GM23338 (cell line): ENCODE results near the gene DCDC1. TPM values are rescaled to one million over a fixed set of nuclear protein-coding genes. Genes with fewer than 3 reads are reported as not detected.

Source experiments
- ATAC-seq: fragments of 200-7000 bp; cut with Tn5 transposase; 3 replicates; pipeline ENCODE4 v1.9.1; 2020
- DNase-seq: peaks from one replicate; pipeline ENCODE4 v3.0.0-alpha.2; 2015; ENCODE audit warnings: low spot score
- H2AFZ ChIP-seq: fragments of 200-600 bp; sonication (generic); 2 replicates; pipeline ENCODE4 v1.8.0; 2016; ENCODE audit warnings: antibody characterized with exemption, mild to moderate bottlenecking, moderate library complexity
- H3F3A ChIP-seq: fragments of 200-600 bp; sonication (generic); replicated peaks from 2 replicates; pipeline ENCODE4 v1.8.0; 2017; ENCODE audit warnings: antibody characterized with exemption, mixed run types, low read depth
- H3K27ac ChIP-seq: fragments of 200-600 bp; sonication (generic); 2 replicates; pipeline ENCODE4 v1.6.1; 2016; ENCODE audit warnings: low read depth
- H3K27me3 ChIP-seq: fragments of 200-600 bp; sonication (generic); 2 replicates; pipeline ENCODE4 v1.8.0; 2016; ENCODE audit warnings: mild to moderate bottlenecking, mixed run types, moderate library complexity; ENCODE audit not compliant: insufficient read depth
- H3K36me3 ChIP-seq: fragments of 200-600 bp; sonication (generic); 2 replicates; pipeline ENCODE4 v1.8.0; 2016; ENCODE audit warnings: mild to moderate bottlenecking; ENCODE audit not compliant: insufficient read depth
- H3K4me1 ChIP-seq: fragments of 200-600 bp; sonication (generic); 2 replicates; pipeline ENCODE4 v1.8.0; 2016; ENCODE audit warnings: mild to moderate bottlenecking, moderate library complexity; ENCODE audit not compliant: insufficient read depth
- H3K4me2 ChIP-seq: fragments of 200-600 bp; sonication (generic); 2 replicates; pipeline ENCODE4 v1.7.1; 2017; ENCODE audit warnings: mixed run types
- H3K4me3 ChIP-seq: fragments of 200-600 bp; sonication (generic); 2 replicates; pipeline ENCODE4 v1.6.1; 2016; ENCODE audit warnings: mixed run types
- H3K79me2 ChIP-seq: fragments of 200-600 bp; sonication (generic); replicated peaks from 2 replicates; pipeline ENCODE4 v1.8.0; 2017; ENCODE audit warnings: mild to moderate bottlenecking; ENCODE audit not compliant: insufficient read depth
- H3K9me2 ChIP-seq: fragments of 200-600 bp; sonication (generic); 2 replicates; pipeline ENCODE4 v1.8.0; 2017; ENCODE audit not compliant: insufficient read depth
- H4K20me1 ChIP-seq: fragments of 200-600 bp; sonication (generic); replicated peaks from 2 replicates; pipeline ENCODE4 v1.8.0; 2017; ENCODE audit warnings: mild to moderate bottlenecking; ENCODE audit not compliant: insufficient read depth
- H3K27ac Mint-ChIP-seq: 2 replicates; pipeline ENCODE4 v1.8.0; 2020; ENCODE audit warnings: inconsistent platforms, mild to moderate bottlenecking, moderate library complexity, mixed read lengths
- H3K27me3 Mint-ChIP-seq: 3 replicates; pipeline ENCODE4 v1.8.0; 2022; ENCODE audit warnings: low read depth, mild to moderate bottlenecking, moderate library complexity, mixed read lengths, inconsistent platforms; ENCODE audit not compliant: insufficient read depth, poor library complexity
- H3K36me3 Mint-ChIP-seq: 3 replicates; pipeline ENCODE4 v1.8.0; 2021; ENCODE audit warnings: low read depth, mild to moderate bottlenecking, inconsistent platforms, moderate library complexity, mixed read lengths
- H3K4me1 Mint-ChIP-seq: 3 replicates; pipeline ENCODE4 v1.8.0; 2020; ENCODE audit warnings: mild to moderate bottlenecking, inconsistent platforms, mixed read lengths
- H3K4me3 Mint-ChIP-seq: 3 replicates; pipeline ENCODE4 v1.8.0; 2021; ENCODE audit warnings: moderate library complexity, mild to moderate bottlenecking, inconsistent platforms, mixed read lengths
- H3K9me3 Mint-ChIP-seq: 3 replicates; pipeline ENCODE4 v1.8.0; 2020; ENCODE audit warnings: moderate library complexity, mild to moderate bottlenecking, inconsistent platforms, mixed read lengths
- CREB1 ChIP-seq: fragments of 250-450 bp; sonication (Bioruptor Pico); IDR thresholded peaks from 2 replicates; pipeline ENCODE4 v1.5.0; 2020; ENCODE audit warnings: low read depth, mild to moderate bottlenecking, moderate library complexity
- CTCF ChIP-seq, 2 experiments: fragments of 200-600 bp in 1 of 2; sonication (generic) in 1 of 2; conservative IDR thresholded peaks; 2 replicates each; pipeline versions ENCODE4 v1.5.1 to v1.6.1; 2016 to 2017; ENCODE audit warnings: antibody characterized with exemption in 2 of 2, low read depth in 2 of 2, mild to moderate bottlenecking in 2 of 2, moderate library complexity in 1 of 2
- EZH2phosphoT487 ChIP-seq: fragments of 200-600 bp; sonication (generic); IDR thresholded peaks from one replicate; pipeline ENCODE4 v1.8.1; 2018; ENCODE audit warnings: antibody characterized with exemption; ENCODE audit not compliant: unreplicated experiment
- POLR2AphosphoS5 ChIP-seq: IDR thresholded peaks from 2 replicates; pipeline ENCODE4 v1.6.1; 2016; ENCODE audit warnings: antibody characterized with exemption, low read depth
- ZNF114 ChIP-seq: fragments of 250-450 bp; sonication (Bioruptor Pico); IDR thresholded peaks from 2 replicates; pipeline ENCODE4 v1.5.0; 2020; ENCODE audit warnings: mild to moderate bottlenecking, moderate library complexity
- ZNF331 ChIP-seq: fragments of 250-450 bp; sonication (Bioruptor Pico); IDR thresholded peaks from 2 replicates; pipeline ENCODE4 v1.5.0; 2020; ENCODE audit warnings: low read depth, mild to moderate bottlenecking, moderate library complexity
- polyA plus RNA-seq: library from polyadenylated mRNA; unstranded; fragments of >200 nt; fragmentation: Nextera tagmentation; extraction: Ambion mirVana; gene quantifications from 2 replicates; pipeline ENCODE4 v1.2.1, GENCODE V29; 2016
- total RNA-seq: library from RNA; depleted of rRNA; stranded (reverse); fragments of >200 nt; shearing (Covaris generic); gene quantifications from 2 replicates; pipeline ENCODE4 v1.2.3, GENCODE V29; 2014
- TF ChIP-seq, protein P1 (sequence below): IDR thresholded peaks from one replicate; pipeline ENCODE4 v1.6.1; 2018; ENCODE audit warnings: antibody characterized with exemption; ENCODE audit not compliant: unreplicated experiment

Gene DCDC1
- total and polyA plus RNA-seq, 2 experiments from 2014 or later, result 0.56 to 0.58 TPM

DNA sequence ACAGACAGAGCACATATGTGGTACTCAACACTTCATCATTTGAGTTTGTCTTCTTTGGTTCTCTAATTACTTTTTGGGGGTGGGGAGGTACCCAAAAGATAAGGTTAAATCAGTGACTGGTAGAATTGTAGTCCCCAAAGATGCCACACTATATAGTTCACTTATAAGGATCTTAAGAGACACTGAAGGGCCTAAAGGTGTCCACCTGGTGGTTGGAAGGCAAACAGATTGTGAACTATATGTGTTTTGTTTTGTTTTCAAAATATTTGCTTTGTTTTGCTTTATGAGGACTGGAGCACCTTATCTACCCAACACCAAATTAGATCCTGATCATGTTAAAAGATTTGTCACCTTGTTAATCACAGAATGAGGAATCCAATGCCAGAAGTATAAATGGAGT lies 136.1 kb downstream of the DCDC1 start:
- peaks cover 3% of the 10 kb centered on the region for H3K27me3 Mint-ChIP-seq
- Histone ChIP-seq H3K27ac (no peak overlapping the region), H3F3A (no peaks in the 10 kb centered on the region), H2AFZ (no peak overlapping the region), H4K20me1 (no peaks in the 10 kb centered on the region), H3K4me3 (no peak overlapping the region), H3K27me3 (no peaks in the 10 kb centered on the region), H3K36me3 (no peaks in the 10 kb centered on the region), H3K4me1 (peaks cover 33% of the 10 kb centered on the region), H3K79me2 (no peaks in the 10 kb centered on the region), H3K9me2 (no peaks in the 10 kb centered on the region), H3K4me2 (no peak overlapping the region)
- ATAC-seq (peak; percentile 74), DNase-seq (peak; percentile 43)
- no peak overlapping the region for H3K27ac Mint-ChIP-seq
- H3K36me3 Mint-ChIP-seq, result no peaks in the 10 kb centered on the region
- H3K4me1 Mint-ChIP-seq, result peaks cover 24% of the 10 kb centered on the region
- H3K9me3 Mint-ChIP-seq, result no peaks in the 10 kb centered on the region
- H3K4me3 Mint-ChIP-seq, result no peak overlapping the region
- TF ChIP-seq CTCF (conservative IDR thresholded peaks at IDR 0.05; ENCODE audit: low read depth in 2 of 2) (peak; percentile 58 to 73), POLR2AphosphoS5 (no peak), EZH2phosphoT487 (no peak), ZNF114 (CRISPR knock-in tag) (no peak)

- Histone ChIP-seq H3K9me2 (no peaks in the 10 kb centered on the region), H2AFZ (no peak overlapping the region), H3K27ac (no peak overlapping the region), H3K27me3 (no peaks in the 10 kb centered on the region), H3K36me3 (no peaks in the 10 kb centered on the region), H3K4me3 (no peak overlapping the region), H3K4me1 (peaks cover 17% of the 10 kb centered on the region), H3K79me2 (no peaks in the 10 kb centered on the region), H4K20me1 (no peaks in the 10 kb centered on the region), H3F3A (no peaks in the 10 kb centered on the region), H3K4me2 (no peak overlapping the region)
- Mint-ChIP-seq H3K4me1 (peaks cover 12% of the 10 kb centered on the region), H3K4me3 (no peak overlapping the region), H3K9me3 (no peaks in the 10 kb centered on the region), H3K36me3 (no peaks in the 10 kb centered on the region), H3K27ac (no peak overlapping the region), H3K27me3 (peaks cover 3% of the 10 kb centered on the region)
- no peak for DNase-seq
- TF ChIP-seq POLR2AphosphoS5, result no peak
- no peak for TF ChIP-seq ZNF114 (CRISPR knock-in tag)
- no peak for TF ChIP-seq EZH2phosphoT487
- no peak for TF ChIP-seq ZNF331 (CRISPR knock-in tag)
- no peak for TF ChIP-seq CREB1 (CRISPR knock-in tag)
- ATAC-seq, result no peak
Observed at GRCh38 chr11:31231601-31232000, 137.9 kb downstream of the DCDC1 start.

DNA sequence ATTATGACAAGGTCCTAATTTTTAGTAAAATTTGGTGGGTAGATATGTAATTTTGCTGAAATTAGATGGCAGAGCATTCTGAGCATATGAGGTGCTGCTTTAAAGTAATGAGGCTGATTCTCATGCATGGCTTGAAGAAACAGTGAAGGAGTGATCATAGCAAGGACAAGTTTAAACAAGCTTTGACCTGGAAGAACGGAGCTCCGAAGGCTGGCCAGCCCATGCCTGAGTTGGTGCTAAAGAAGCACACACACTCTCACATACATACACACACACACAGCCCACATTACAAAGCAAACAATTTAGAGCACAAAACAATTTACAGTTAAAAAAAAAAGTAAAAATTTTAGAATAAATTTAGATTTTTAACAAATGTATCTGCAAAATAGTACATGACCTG lies 150.7 kb downstream of the DCDC1 start:
- H4K20me1 ChIP-seq, result no peaks in the 10 kb centered on the region
- H3K9me2 ChIP-seq, result no peaks in the 10 kb centered on the region
- no peak overlapping the region for H3K4me2 ChIP-seq
- no peaks in the 10 kb centered on the region for H3K36me3 ChIP-seq
- H3K4me1 Mint-ChIP-seq, result peaks cover 5% of the 10 kb centered on the region; the same call in 2 of the 3 replicates
- no peaks in the 10 kb centered on the region for H3K27me3 Mint-ChIP-seq
- H2AFZ ChIP-seq, result peak overlapping the region; percentile 45; the same call in 1 of the 2 replicates
- no peak overlapping the region for H3K4me3 Mint-ChIP-seq
- peak overlapping the region; percentile 53 for H3K27ac Mint-ChIP-seq
- H3K27ac ChIP-seq, result no peak overlapping the region
- H3K9me3 Mint-ChIP-seq, result no peaks in the 10 kb centered on the region
- no peaks in the 10 kb centered on the region for H3K79me2 ChIP-seq
- H3K4me1 ChIP-seq, result no peaks in the 10 kb centered on the region
- ATAC-seq, result no peak
- no peaks in the 10 kb centered on the region for H3K27me3 ChIP-seq
- H3K36me3 Mint-ChIP-seq, result no peaks in the 10 kb centered on the region
- H3F3A ChIP-seq, result no peaks in the 10 kb centered on the region
- DNase-seq, result no peak
- no peak overlapping the region for H3K4me3 ChIP-seq
- TF ChIP-seq, protein P1, sequence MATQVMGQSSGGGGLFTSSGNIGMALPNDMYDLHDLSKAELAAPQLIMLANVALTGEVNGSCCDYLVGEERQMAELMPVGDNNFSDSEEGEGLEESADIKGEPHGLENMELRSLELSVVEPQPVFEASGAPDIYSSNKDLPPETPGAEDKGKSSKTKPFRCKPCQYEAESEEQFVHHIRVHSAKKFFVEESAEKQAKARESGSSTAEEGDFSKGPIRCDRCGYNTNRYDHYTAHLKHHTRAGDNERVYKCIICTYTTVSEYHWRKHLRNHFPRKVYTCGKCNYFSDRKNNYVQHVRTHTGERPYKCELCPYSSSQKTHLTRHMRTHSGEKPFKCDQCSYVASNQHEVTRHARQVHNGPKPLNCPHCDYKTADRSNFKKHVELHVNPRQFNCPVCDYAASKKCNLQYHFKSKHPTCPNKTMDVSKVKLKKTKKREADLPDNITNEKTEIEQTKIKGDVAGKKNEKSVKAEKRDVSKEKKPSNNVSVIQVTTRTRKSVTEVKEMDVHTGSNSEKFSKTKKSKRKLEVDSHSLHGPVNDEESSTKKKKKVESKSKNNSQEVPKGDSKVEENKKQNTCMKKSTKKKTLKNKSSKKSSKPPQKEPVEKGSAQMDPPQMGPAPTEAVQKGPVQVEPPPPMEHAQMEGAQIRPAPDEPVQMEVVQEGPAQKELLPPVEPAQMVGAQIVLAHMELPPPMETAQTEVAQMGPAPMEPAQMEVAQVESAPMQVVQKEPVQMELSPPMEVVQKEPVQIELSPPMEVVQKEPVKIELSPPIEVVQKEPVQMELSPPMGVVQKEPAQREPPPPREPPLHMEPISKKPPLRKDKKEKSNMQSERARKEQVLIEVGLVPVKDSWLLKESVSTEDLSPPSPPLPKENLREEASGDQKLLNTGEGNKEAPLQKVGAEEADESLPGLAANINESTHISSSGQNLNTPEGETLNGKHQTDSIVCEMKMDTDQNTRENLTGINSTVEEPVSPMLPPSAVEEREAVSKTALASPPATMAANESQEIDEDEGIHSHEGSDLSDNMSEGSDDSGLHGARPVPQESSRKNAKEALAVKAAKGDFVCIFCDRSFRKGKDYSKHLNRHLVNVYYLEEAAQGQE, result no peak
